Common myeloid progenitor, CD34-positive (primary cell): ENCODE measurements around the gene IL1RL1.

ENCODE experiments used
- CTCF ChIA-PET: fragments of 350-600 bp; sonication (Branson Sonifier 250); formaldehyde crosslinking; loops from one replicate; lab custom pipeline; 2021; ENCODE audit warnings: antibody characterized with exemption; lab: Charles Lee
- POLR2A ChIA-PET: fragments of 350-600 bp; sonication (Branson Sonifier 250); formaldehyde crosslinking; loops from one replicate; lab custom pipeline; 2021; ENCODE audit warnings: antibody characterized with exemption; lab: Charles Lee
- DNase-seq, 3 donors: peaks; one replicate each; pipeline versions ENCODE4 v3.0.0 to v3.0.0-alpha.2; 2013
- H3K27ac ChIP-seq, 2 experiments: 1 replicate in 1 of 2; 2 replicates in 1 of 2; pipeline ENCODE4 v1.7.0; 2013; ENCODE audit warnings: inconsistent platforms in 2 of 2, low read length in 2 of 2, mild to moderate bottlenecking in 2 of 2, low read depth in 1 of 2, moderate library complexity in 1 of 2; ENCODE audit not compliant: severe bottlenecking in 2 of 2, insufficient read depth in 1 of 2, poor library complexity in 1 of 2
- H3K27me3 ChIP-seq, 5 experiments: replicated peaks in 2 of 5; 1 replicate in 3 of 5; 2 replicates in 2 of 5; pipeline versions ENCODE4 v1.6.1 to v1.7.0; 2013; ENCODE audit warnings: low read length in 4 of 5, mild to moderate bottlenecking in 2 of 5, moderate library complexity in 2 of 5, inconsistent platforms in 1 of 5; ENCODE audit not compliant: insufficient read depth in 5 of 5, control insufficient read depth in 4 of 5
- H3K36me3 ChIP-seq, 4 experiments: 1 replicate in 2 of 4; 2 replicates in 2 of 4; pipeline versions ENCODE4 v1.6.1 to v1.7.0; 2013; ENCODE audit warnings: low read length in 3 of 4, control low read depth in 1 of 4, mild to moderate bottlenecking in 1 of 4; ENCODE audit not compliant: control insufficient read depth in 4 of 4, insufficient read depth in 4 of 4
- H3K4me1 ChIP-seq, 4 experiments: 1 replicate in 3 of 4; 2 replicates in 1 of 4; pipeline versions ENCODE4 v1.6.1 to v1.7.1; 2013; ENCODE audit warnings: low read length in 3 of 4, mild to moderate bottlenecking in 3 of 4, control low read depth in 1 of 4, inconsistent platforms in 1 of 4, moderate library complexity in 1 of 4; ENCODE audit not compliant: control insufficient read depth in 4 of 4, insufficient read depth in 4 of 4; ENCODE audit errors: control extremely low read depth in 1 of 4
- H3K4me3 ChIP-seq, 7 experiments: 1 replicate in 4 of 7; 2 replicates in 3 of 7; pipeline versions ENCODE4 v1.5.1 to v1.7.0; 2013; ENCODE audit warnings: mild to moderate bottlenecking in 7 of 7, low read length in 6 of 7, moderate library complexity in 6 of 7, inconsistent platforms in 2 of 7, low read depth in 2 of 7, control low read depth in 1 of 7; ENCODE audit not compliant: insufficient read depth in 4 of 7, control insufficient read depth in 1 of 7; ENCODE audit errors: extremely low read depth in 1 of 7
- H3K9me3 ChIP-seq, 5 experiments: 1 replicate in 4 of 5; 2 replicates in 1 of 5; pipeline versions ENCODE4 v1.6.1 to v1.7.1; 2013; ENCODE audit warnings: low read length in 4 of 5, mild to moderate bottlenecking in 2 of 5, inconsistent platforms in 1 of 5, low read depth in 1 of 5, moderate library complexity in 1 of 5; ENCODE audit not compliant: control insufficient read depth in 4 of 5, insufficient read depth in 2 of 5; ENCODE audit errors: control extremely low read depth in 1 of 5

The IL1RL1 gene

GRCh38 chr2:102401456-102401855, 90.1 kb downstream of the IL1RL1 start:
- POLR2A ChIA-PET, result no interaction called here
- CTCF ChIA-PET, result no interaction called here
- Histone ChIP-seq H3K36me3 (no peaks in the 10 kb centered on the region), H3K4me1 (peaks cover 0 to 26% (median 0%) of the 10 kb centered on the region in 4 experiments), H3K27ac (no peak overlapping the region), H3K4me3 (no peak overlapping the region), H3K9me3 (no peaks in the 10 kb centered on the region), H3K27me3 (no peaks in the 10 kb centered on the region)
- DNase-seq, result peak in 2 of 3 donors; percentile 11 to 61
